Keratinocyte (primary cell): ENCODE results near the gene DBET. TPM values are rescaled to one million over a fixed set of nuclear protein-coding genes. Genes with fewer than 3 reads are reported as not detected.

ENCODE experiments used
- DNase-seq: peaks from one replicate; pipeline ENCODE4 v3.0.0-alpha.2; 2011; ENCODE audit warnings: low read depth, missing footprints, low spot score
- FAIRE-seq: peaks from 2 replicates; lab custom pipeline; 2011; peaks lifted over from hg19 to GRCh38; lab: Jason Lieb, UNC
- H2AFZ ChIP-seq: 2 replicates; pipeline ENCODE4 v1.6.0; 2012; ENCODE audit warnings: low read length, control low read depth, inconsistent platforms; ENCODE audit not compliant: control insufficient read depth
- H3K27ac ChIP-seq: 2 replicates; pipeline ENCODE4 v1.5.1; 2011; ENCODE audit warnings: low read length; ENCODE audit not compliant: control insufficient read depth, insufficient read depth
- H3K27me3 ChIP-seq: 3 replicates; pipeline ENCODE4 v1.6.0; 2011; ENCODE audit warnings: low read length; ENCODE audit not compliant: control insufficient read depth, insufficient read depth; ENCODE audit errors: extremely low read depth
- H3K36me3 ChIP-seq, 2 experiments: 2 replicates in 1 of 2; 3 replicates in 1 of 2; pipeline ENCODE4 v1.5.1; 2011; ENCODE audit warnings: low read length in 2 of 2, mild to moderate bottlenecking in 1 of 2; ENCODE audit not compliant: control insufficient read depth in 2 of 2, insufficient read depth in 2 of 2; ENCODE audit errors: extremely low read depth in 1 of 2
- H3K4me1 ChIP-seq: 3 replicates; pipeline ENCODE4 v1.5.1; 2011; ENCODE audit warnings: low read length; ENCODE audit not compliant: control insufficient read depth, insufficient read depth; ENCODE audit errors: extremely low read depth
- H3K4me2 ChIP-seq: 3 replicates; pipeline ENCODE4 v1.6.0; 2011; ENCODE audit warnings: low read depth, low read length; ENCODE audit not compliant: control insufficient read depth, insufficient read depth; ENCODE audit errors: extremely low read depth
- H3K4me3 ChIP-seq, 3 experiments: fragments of 200-600 bp in 1 of 3; sonication (generic) in 1 of 3; 2 replicates in 2 of 3; 3 replicates in 1 of 3; pipeline ENCODE4 v1.5.1; 2011 to 2016; ENCODE audit warnings: low read length in 3 of 3, mild to moderate bottlenecking in 3 of 3, control low read depth in 2 of 3, inconsistent platforms in 1 of 3, low read depth in 1 of 3, mixed read lengths in 1 of 3, mixed run types in 1 of 3, moderate library complexity in 1 of 3; ENCODE audit not compliant: control insufficient read depth in 2 of 3, insufficient read depth in 2 of 3; ENCODE audit errors: extremely low read depth in 1 of 3
- H3K79me2 ChIP-seq: 2 replicates; pipeline ENCODE4 v1.6.0; 2012; ENCODE audit warnings: low read length; ENCODE audit not compliant: control insufficient read depth, insufficient read depth
- H3K9ac ChIP-seq: 3 replicates; pipeline ENCODE4 v1.6.0; 2011; ENCODE audit warnings: low read length; ENCODE audit not compliant: control insufficient read depth, insufficient read depth; ENCODE audit errors: extremely low read depth
- H3K9me1 ChIP-seq: 3 replicates; pipeline ENCODE4 v1.6.0; 2011; ENCODE audit warnings: low read length; ENCODE audit not compliant: control insufficient read depth, insufficient read depth; ENCODE audit errors: extremely low read depth
- H3K9me3 ChIP-seq: 2 replicates; pipeline ENCODE4 v1.5.1; 2012; ENCODE audit warnings: low read depth, low read length; ENCODE audit not compliant: control insufficient read depth
- H4K20me1 ChIP-seq: 3 replicates; pipeline ENCODE4 v1.6.0; 2011; ENCODE audit warnings: low read length; ENCODE audit not compliant: control insufficient read depth, insufficient read depth; ENCODE audit errors: extremely low read depth
- CTCF ChIP-seq, 3 experiments: IDR thresholded peaks in 1 of 3; conservative IDR thresholded peaks in 1 of 3; optimal IDR thresholded peaks in 1 of 3; 2 replicates in 2 of 3; 3 replicates in 1 of 3; pipeline versions ENCODE3 to v1.5.1; 2011; ENCODE audit warnings: low read length in 3 of 3, mild to moderate bottlenecking in 3 of 3, moderate library complexity in 2 of 3, control low read depth in 1 of 3, inconsistent platforms in 1 of 3; ENCODE audit not compliant: insufficient read depth in 2 of 3; ENCODE audit errors: extremely low read depth in 1 of 3
- EZH2 ChIP-seq: IDR thresholded peaks from one replicate; pipeline ENCODE4 v1.6.1; 2012; ENCODE audit warnings: inconsistent platforms, mild to moderate bottlenecking, low read length, moderate library complexity
- dilution Hi-C: fragments of 300-500 bp; cut with MboI; formaldehyde crosslinking; loops from one replicate; pipeline ENCODE4 v1.7.0; 2020; ENCODE audit warnings: low sequenced_read_pairs; ENCODE audit not compliant: extremely low pct_ligation_motif_present
- polyA plus RNA-seq, 5 experiments: library from polyadenylated mRNA; depleted of rRNA in 3 of 5; stranded (reverse) in 3 of 5; stranded (forward) in 1 of 5; unstranded in 1 of 5; fragments of >200 nt; gene quantifications; 1 replicate in 1 of 5; 2 replicates in 3 of 5; 3 replicates in 1 of 5; pipeline versions ENCODE4 v1.2.1 to v1.2.3, GENCODE V29; 2011 to 2012; ENCODE audit warnings: missing spikeins in 2 of 5, low read depth in 1 of 5, low replicate concordance in 1 of 5

Gene DBET
- polyA plus RNA-seq, 1 donor (not counting 4 experiments of a cell fraction or from before 2014, with no cell fraction given) = not detected

DNA sequence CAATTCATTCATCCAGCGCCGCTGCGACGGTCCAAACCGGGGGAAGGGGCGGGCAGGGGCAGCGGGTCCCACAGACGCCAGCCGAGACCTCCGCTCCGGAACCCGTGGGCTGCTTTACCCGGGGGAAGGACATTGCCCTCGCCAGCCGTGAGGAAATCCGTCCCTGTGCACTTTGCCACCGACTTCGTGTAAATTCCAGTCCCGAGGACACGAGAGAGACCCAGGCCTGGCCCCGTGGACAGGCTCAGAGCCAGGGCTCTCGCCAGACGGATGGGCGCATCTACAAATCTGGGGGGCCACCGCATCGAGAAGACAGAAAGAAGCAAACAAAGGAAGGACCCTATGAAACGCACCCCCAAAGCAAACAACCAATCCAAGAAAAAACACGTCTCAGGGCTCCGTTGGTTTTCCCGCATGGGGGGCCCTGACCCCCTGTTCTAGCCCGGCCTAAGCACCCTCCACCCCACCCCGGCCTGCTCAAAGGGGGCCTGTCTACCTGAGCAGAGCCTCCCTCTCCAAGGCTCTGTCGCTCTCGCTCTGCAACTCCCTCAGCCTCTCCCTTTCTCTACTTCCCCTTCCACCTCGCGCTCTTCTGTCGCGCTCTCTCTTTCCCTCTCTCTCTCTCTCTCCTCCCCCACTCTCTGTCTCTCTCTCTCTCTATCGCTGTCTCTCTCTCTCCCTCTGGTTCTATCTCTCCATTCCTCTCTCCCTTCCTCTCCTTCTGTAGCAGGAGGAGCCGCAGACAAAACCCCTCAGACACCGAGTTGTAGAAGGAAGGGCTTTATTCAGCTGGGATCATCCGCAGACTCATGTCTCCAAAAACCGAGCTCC is 48.5 kb upstream of the DBET start:
- peaks cover 63% of the 10 kb centered on the region for H3K27me3 ChIP-seq
- FAIRE-seq = no peak
- no peak overlapping the region for H3K4me2 ChIP-seq
- no peak overlapping the region for H2AFZ ChIP-seq
- TF ChIP-seq CTCF (optimal IDR thresholded peaks at IDR 0.05 in 1 of 3, IDR thresholded peaks at IDR 0.05 in 1 of 3, conservative IDR thresholded peaks at IDR 0.05 in 1 of 3; ENCODE audit: extremely low read depth in 1 of 3, insufficient read depth in 2 of 3, low read length in 3 of 3) = no peak
- peak; percentile 43 for TF ChIP-seq EZH2
- H3K9me3 ChIP-seq = peaks cover 4% of the 10 kb centered on the region
- no peak overlapping the region for H3K27ac ChIP-seq
- dilution Hi-C loops = no loop called here
- H3K79me2 ChIP-seq = no peaks in the 10 kb centered on the region
- no peaks in the 10 kb centered on the region for H3K9me1 ChIP-seq
- no peaks in the 10 kb centered on the region for H3K36me3 ChIP-seq
- no peak overlapping the region for H3K9ac ChIP-seq
- no peaks in the 10 kb centered on the region for H3K4me1 ChIP-seq
- DNase-seq = no peak
- H3K4me3 ChIP-seq = no peak overlapping the region
- no peaks in the 10 kb centered on the region for H4K20me1 ChIP-seq

DNA sequence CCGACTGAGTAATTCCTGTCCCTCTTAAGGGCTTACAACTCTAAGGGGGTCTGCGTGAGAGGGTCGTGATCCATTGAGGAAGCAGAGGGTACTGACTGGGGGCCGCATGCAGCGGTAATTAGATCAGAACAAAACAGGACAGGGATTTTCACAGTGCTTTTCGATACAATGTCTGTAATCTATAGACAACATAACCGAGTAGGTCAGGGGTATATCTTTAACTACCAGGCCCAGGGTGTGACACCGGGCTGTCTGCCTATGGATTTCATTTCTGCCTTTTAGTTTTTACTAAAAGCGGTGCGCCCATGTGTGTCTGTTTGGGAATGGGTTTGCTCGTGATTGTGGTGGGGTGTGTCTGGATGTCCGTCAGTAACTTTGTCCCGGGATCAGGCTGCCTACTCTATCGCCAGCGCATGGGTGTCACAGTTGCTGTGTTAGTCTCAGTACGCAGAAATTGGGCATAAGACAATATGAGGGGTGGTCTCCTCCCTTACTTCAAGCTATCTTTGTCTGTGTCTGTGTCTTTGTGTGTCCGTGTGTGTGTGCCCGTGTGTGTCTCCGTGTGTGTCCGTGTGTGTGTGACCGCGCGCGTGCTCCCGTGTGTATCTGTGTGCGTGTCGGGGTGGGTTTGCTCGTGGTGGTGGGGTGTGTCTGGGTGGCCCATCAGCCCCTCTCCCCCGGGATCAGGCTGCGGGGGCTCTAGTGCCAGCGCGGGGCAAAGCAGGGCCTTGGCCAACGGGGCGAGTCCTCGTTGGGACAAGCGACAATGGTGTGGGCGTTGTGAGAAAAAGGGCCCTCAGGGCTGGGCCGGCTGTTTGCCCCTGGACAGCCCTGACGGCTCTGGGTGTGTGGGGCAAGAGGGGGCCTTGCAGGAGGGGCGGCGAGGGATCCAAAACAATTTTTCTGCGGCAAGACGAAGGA is 47.7 kb upstream of the DBET start:
- Histone ChIP-seq H3K36me3 (no peaks in the 10 kb centered on the region), H3K4me3 (no peak overlapping the region), H3K9ac (no peak overlapping the region), H3K9me1 (no peaks in the 10 kb centered on the region), H3K4me2 (no peak overlapping the region), H3K9me3 (peaks cover 4% of the 10 kb centered on the region), H3K4me1 (no peaks in the 10 kb centered on the region), H3K27ac (no peak overlapping the region), H4K20me1 (no peaks in the 10 kb centered on the region), H3K79me2 (no peaks in the 10 kb centered on the region), H2AFZ (no peak overlapping the region), H3K27me3 (peaks cover 70% of the 10 kb centered on the region)
- dilution Hi-C loops = no loop called here
- TF ChIP-seq EZH2 = peak; percentile 2
- TF ChIP-seq CTCF (optimal IDR thresholded peaks at IDR 0.05 in 1 of 3, IDR thresholded peaks at IDR 0.05 in 1 of 3, conservative IDR thresholded peaks at IDR 0.05 in 1 of 3; ENCODE audit: extremely low read depth in 1 of 3, insufficient read depth in 2 of 3, low read length in 3 of 3) = no peak
- FAIRE-seq (no peak), DNase-seq (no peak)
